ENCODE measurements around the gene TMEM123. TPM values are rescaled to one million over a fixed set of nuclear protein-coding genes. Genes with fewer than 3 reads are reported as not detected.
"Not testable (repeated sequence)": the region's sequence is repeated elsewhere in the genome, so short reads cannot be mapped to it uniquely, and the experiment has no call there.

Gene TMEM123
- polyA plus RNA-seq, 1 experiment: 434 TPM

DNA sequence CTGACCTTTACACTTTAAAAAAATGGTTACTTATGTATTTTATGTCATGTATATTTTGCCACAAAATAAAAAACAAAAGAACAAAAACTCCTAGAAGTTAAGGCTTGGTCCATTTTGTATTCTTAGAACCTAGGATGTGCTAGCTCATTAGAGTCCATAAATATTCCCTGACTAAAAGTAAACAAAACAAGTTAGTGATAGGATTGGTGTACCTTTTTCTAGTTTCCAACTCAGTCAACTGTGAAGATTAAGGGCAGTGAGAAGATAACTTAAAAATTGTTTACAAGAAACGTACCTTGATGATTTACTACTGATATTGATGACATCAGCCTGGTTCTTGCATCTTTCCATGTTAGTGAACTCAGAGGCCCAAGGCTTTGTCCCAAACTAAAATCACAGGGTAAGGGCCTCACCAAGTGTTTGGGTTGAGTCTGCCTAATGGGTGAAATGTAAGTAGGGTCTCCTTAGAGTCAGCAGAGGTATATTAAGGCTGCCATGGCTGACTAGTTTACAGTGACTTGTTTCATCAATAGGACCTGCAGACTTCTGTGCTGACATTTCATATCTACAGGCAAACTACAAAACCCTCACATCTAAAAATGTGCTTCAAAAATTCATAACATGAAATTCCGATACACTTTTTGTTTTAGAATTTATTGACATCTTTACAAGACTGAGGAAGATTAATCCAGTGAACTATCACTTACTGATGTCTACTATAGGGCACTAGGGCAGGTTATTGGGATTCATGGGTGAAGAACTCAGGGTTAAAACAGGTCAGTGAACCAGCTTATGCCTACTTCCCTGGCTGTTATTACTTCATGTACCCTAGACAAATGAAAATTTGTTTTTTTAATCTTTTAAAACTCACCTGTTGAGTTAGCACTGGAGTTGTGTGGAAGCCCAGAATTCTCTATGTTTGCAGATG is 4.4 kb downstream of the TMEM123 start:
- no peak for DNase-seq (ENCODE audit: low read depth, low spot score)
- CTCF ChIA-PET: no interaction called here
- TF ChIP-seq CTCF (IDR thresholded peaks at IDR 0.05; ENCODE audit: low read depth, low read length): no peak
- Histone ChIP-seq H3K9me3 (ENCODE audit: control insufficient read depth, insufficient read depth, low read length) (no peaks in the 10 kb centered on the region; the same call in 1 of the 2 replicates), H3K27me3 (ENCODE audit: control insufficient read depth, insufficient read depth, low read length) (no peaks in the 10 kb centered on the region), H3K27ac (ENCODE audit: low read depth, low read length) (no peak overlapping the region), H3K4me3 (ENCODE audit: low read depth, low read length) (no peak overlapping the region)
- POLR2A ChIA-PET: no interaction called here

- POLR2A ChIA-PET: no interaction called here
- Histone ChIP-seq H3K4me3 (ENCODE audit: low read depth, low read length) (no peak overlapping the region), H3K9me3 (ENCODE audit: control insufficient read depth, insufficient read depth, low read length) (no peaks in the 10 kb centered on the region; the same call in 1 of the 2 replicates), H3K27ac (ENCODE audit: low read depth, low read length) (no peak overlapping the region), H3K27me3 (ENCODE audit: control insufficient read depth, insufficient read depth, low read length) (no peaks in the 10 kb centered on the region)
- DNase-seq (ENCODE audit: low read depth, low spot score): no peak
- CTCF ChIA-PET: no interaction called here
- TF ChIP-seq CTCF (IDR thresholded peaks at IDR 0.05; ENCODE audit: low read depth, low read length): no peak
Measured at GRCh38 chr11:102447193-102447592, 5.4 kb downstream of the TMEM123 start.

DNA sequence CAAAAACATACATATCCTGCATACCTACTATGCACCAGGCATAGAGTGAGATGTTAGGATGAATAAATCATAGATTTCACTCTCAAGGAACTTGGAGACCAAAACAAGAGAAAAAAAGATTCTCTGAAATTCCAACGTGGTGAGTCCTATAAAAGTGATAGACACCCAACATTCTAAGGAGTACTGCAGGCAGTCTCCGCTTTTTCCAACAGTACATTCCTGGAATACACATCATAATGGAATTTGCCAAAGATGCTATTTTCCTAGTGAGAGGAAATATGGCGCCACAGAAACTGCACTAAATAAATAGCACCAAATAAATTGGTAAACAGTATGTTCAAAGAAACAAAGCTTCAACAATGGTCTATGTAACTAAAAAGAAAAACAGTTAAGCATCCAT is 6.0 kb downstream of the TMEM123 start:
- ChIA-PET POLR2A (no interaction called here), CTCF (interaction anchor here (0.8 kb wide), 1 partner anchor 53 kb away, joined by 3 read pairs; no protein-coding TSS in a partner anchor)
- no peak for TF ChIP-seq CTCF (IDR thresholded peaks at IDR 0.05; ENCODE audit: low read depth, low read length)
- no peak overlapping the region for H3K27ac ChIP-seq (ENCODE audit: low read depth, low read length)
- DNase-seq (ENCODE audit: low read depth, low spot score): no peak
- H3K27me3 ChIP-seq (ENCODE audit: control insufficient read depth, insufficient read depth, low read length): no peaks in the 10 kb centered on the region
- no peaks in the 10 kb centered on the region for H3K9me3 ChIP-seq (ENCODE audit: control insufficient read depth, insufficient read depth, low read length)
- H3K4me3 ChIP-seq (ENCODE audit: low read depth, low read length): no peak overlapping the region

- POLR2A ChIA-PET; H3K27me3 ChIP-seq (ENCODE audit: control insufficient read depth, insufficient read depth, low read length); H3K4me3 ChIP-seq (ENCODE audit: low read depth, low read length); H3K27ac ChIP-seq (ENCODE audit: low read depth, low read length); DNase-seq (ENCODE audit: low read depth, low spot score); H3K9me3 ChIP-seq (ENCODE audit: control insufficient read depth, insufficient read depth, low read length); CTCF ChIA-PET: not testable (repeated sequence)
Measured at GRCh38 chr11:102444693-102445092, 7.9 kb downstream of the TMEM123 start.

GRCh38 chr11:102444142-102444541 is 8.4 kb downstream of the TMEM123 start:
- H3K27me3 ChIP-seq (ENCODE audit: control insufficient read depth, insufficient read depth, low read length); H3K4me3 ChIP-seq (ENCODE audit: low read depth, low read length); H3K27ac ChIP-seq (ENCODE audit: low read depth, low read length); POLR2A ChIA-PET; DNase-seq (ENCODE audit: low read depth, low spot score); H3K9me3 ChIP-seq (ENCODE audit: control insufficient read depth, insufficient read depth, low read length): not testable (repeated sequence)
- CTCF ChIA-PET: interaction anchor here (0.6 kb wide), 1 partner anchor 88 kb away, joined by 3 read pairs; no protein-coding TSS in a partner anchor

- CTCF ChIA-PET: interaction anchor here (1.5 kb wide), 1 partner anchor 49 kb away, joined by 4 read pairs; no protein-coding TSS in a partner anchor
- H3K27me3 ChIP-seq (ENCODE audit: control insufficient read depth, insufficient read depth, low read length); POLR2A ChIA-PET; DNase-seq (ENCODE audit: low read depth, low spot score); H3K9me3 ChIP-seq (ENCODE audit: control insufficient read depth, insufficient read depth, low read length); H3K27ac ChIP-seq (ENCODE audit: low read depth, low read length); H3K4me3 ChIP-seq (ENCODE audit: low read depth, low read length): not testable (repeated sequence)
Measured at GRCh38 chr11:102439063-102439363, 13.6 kb downstream of the TMEM123 start.
